SIG-M5 treated with dmso at 0.1 percent for 504 hours (cell line): ENCODE measurements around the gene LAT.
"Not testable (repeated sequence)": the region's sequence is repeated elsewhere in the genome, so short reads cannot be mapped to it uniquely, and the experiment has no call there.

Source experiments
- DNase-seq: peaks from one replicate; lab custom pipeline; 2025; ENCODE audit not compliant: unreplicated experiment; lab: John Stamatoyannopoulos, UW

The LAT gene

GRCh38 chr16:28977703-28978662 is 6.9 kb upstream of the LAT start:
- DNase-seq, result no peak

- not testable (repeated sequence) for DNase-seq
Measured at GRCh38 chr16:28980330-28980729, 4.5 kb upstream of the LAT start.

- no peak for DNase-seq
Measured at GRCh38 chr16:28980929-28981328, 3.9 kb upstream of the LAT start.

GRCh38 chr16:28981517-28981916 is 3.3 kb upstream of the LAT start:
- DNase-seq, result peak; percentile 14

GRCh38 chr16:28982418-28982817 is 2.4 kb upstream of the LAT start:
- no peak for DNase-seq

GRCh38 chr16:28982949-28983348 is 1.9 kb upstream of the LAT start:
- no peak for DNase-seq

- DNase-seq, result no peak
Measured at GRCh38 chr16:28983644-28984043, 1.2 kb upstream of the LAT start.

GRCh38 chr16:28984091-28984490 is 761 bp upstream of the LAT start:
- no peak for DNase-seq

GRCh38 chr16:28985211-28986041 is 574 bp downstream of the LAT start:
- DNase-seq, result no peak

- DNase-seq, result no peak
Measured at GRCh38 chr16:28986046-28986445, 1.2 kb downstream of the LAT start.

- DNase-seq, result no peak
Measured at GRCh38 chr16:28986492-28986891, 1.6 kb downstream of the LAT start.

- no peak for DNase-seq
Measured at GRCh38 chr16:28987170-28987853, 2.5 kb downstream of the LAT start.

GRCh38 chr16:28989363-28989762 is 4.5 kb downstream of the LAT start:
- DNase-seq, result no peak

- no peak for DNase-seq
Measured at GRCh38 chr16:28990375-28991040, 5.7 kb downstream of the LAT start.

GRCh38 chr16:28991687-28992086 is 6.8 kb downstream of the LAT start:
- no peak for DNase-seq

GRCh38 chr16:28992496-28992895 is 7.6 kb downstream of the LAT start:
- DNase-seq, result no peak

GRCh38 chr16:28998837-28999236 is 14.0 kb downstream of the LAT start:
- DNase-seq, result no peak

GRCh38 chr16:28999577-28999976 is 14.7 kb downstream of the LAT start:
- DNase-seq, result no peak

GRCh38 chr16:29000019-29000418 is 15.2 kb downstream of the LAT start:
- no peak for DNase-seq

GRCh38 chr16:29004496-29005139 is 19.8 kb downstream of the LAT start:
- not testable (repeated sequence) for DNase-seq
